ENCODE measurements around the gene LEMD2. TPM values are rescaled to one million over a fixed set of nuclear protein-coding genes. Genes with fewer than 3 reads are reported as not detected.
A peak's percentile ranks its signal among the peaks of the same experiment; 100 is the strongest.

LEMD2 gene
- total RNA-seq, 1 donor from 2014 or later = 51.9 TPM

DNA sequence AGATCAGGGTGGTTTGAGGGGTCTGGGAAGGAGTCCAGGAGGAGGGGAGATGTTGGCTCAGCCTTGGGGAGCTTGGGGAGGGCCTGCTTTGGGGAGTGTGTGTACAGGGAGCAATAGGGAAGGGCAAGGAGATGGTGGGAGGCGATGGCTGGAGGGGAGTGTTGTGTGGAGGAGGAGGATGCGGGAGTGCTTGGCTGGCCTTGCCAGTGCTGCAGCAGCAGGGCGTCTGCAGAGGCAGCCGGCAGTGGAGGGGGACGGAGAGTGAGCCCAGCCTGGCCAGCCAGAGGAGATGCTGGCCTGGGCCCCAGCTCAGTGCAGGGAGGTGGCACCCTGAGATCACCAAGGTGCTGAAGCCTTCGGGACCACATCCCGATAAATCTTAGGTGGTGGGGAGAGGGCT lies 46.1 kb downstream of the LEMD2 start:
- DNase-seq (ENCODE audit: low read depth) = no peak

DNA sequence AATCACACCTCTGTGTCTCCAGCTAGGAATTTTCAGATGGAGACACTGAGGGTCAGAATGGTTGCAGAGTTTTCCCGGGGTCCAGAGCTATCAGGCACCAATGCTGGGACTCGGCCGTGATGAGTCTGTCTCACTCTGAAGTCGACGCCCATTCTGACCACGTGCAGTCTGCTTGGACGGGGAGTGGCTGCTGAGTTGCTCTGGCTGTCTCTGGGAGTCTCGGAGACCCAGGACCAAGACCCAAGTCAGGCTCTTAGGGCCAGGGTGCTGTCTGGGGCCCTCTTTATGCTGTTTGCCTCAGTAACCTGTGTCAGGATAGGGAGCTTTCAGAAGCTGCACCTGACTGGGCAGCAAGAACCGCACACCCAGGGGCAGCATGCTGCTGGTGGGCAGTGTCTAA lies 46.8 kb downstream of the LEMD2 start:
- peak; percentile 49 for DNase-seq (ENCODE audit: low read depth)

DNA sequence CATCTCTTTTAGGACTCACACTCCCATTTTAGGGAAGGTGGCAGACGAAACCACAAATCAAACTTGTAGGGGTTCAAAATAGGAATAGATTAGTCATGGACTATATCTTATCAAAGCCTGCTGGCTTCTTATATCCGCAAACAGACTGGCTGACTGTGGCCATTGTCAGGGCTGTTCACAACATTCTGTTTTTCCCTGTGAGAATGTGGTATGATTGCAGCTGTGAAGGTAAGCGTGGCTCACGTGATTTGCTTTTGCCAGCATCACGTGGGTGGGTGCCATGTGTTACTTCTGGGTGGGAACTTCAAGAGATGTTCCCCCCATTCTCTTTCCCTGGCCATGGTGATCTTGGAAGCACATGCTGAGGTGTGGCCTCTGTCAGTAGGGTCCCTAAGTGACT lies 48.1 kb downstream of the LEMD2 start:
- DNase-seq (ENCODE audit: low read depth) = no peak

DNA sequence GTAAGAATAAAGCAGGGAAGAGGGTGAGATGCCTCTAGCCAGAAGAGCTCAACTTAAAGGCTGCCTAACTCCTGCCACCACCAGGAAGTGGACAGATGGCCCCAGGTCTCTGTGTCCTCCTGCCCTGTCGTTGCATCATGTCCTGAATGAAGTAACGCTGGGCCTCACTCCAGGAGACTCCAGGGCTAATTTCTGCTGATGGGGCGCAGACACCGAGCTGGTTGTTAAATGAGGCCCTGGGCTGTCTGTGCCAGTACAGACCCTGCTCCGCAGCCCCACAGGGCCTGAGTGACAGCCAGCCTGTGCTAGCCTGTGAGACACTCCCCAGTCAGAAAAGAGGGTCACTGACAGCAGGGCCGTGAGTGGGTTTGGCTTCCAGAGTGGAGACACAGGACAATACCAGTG lies 48.7 kb downstream of the LEMD2 start:
- peak; percentile 38 for DNase-seq (ENCODE audit: low read depth)

DNA sequence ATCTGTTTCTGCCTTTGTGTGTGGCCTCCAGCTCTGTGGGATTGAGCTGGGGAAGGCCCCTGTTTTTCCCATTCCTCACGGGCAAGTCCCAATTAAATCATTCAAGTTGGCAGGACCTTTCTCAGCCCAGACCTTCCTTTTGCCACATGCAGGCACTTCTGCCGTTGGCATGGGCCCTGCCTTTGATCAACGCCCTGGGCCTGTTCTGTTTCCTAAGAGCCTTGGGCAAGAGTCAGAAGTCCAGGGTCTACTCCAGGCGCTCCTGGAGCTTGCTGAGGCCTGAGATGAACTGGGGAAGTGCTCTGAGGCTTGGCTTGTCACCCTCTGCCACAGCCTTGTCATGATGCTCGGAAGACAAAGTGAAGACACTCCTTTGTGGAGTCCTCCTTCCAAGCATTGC lies 49.4 kb downstream of the LEMD2 start:
- DNase-seq (ENCODE audit: low read depth) = no peak

DNA sequence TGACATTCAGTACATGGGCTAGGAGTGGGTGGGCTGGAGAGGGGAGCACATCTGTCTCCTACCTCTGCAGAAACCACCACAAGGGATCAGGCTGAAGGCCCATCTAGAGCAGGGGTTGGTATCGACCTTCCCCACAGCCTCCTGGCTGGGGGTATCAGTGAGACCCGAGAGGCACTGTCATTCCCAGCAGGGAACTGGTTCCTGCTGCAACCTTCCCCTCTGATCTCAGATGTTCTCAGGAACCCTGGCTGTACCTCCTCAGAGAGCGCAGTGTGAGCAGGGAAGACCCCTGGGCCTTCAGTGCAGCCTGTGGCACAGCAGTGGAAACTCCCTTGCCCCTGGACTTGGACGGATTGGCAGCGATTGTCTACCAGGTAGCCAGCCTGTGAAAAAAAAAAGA lies 50.1 kb downstream of the LEMD2 start:
- no peak for DNase-seq (ENCODE audit: low read depth)

DNA sequence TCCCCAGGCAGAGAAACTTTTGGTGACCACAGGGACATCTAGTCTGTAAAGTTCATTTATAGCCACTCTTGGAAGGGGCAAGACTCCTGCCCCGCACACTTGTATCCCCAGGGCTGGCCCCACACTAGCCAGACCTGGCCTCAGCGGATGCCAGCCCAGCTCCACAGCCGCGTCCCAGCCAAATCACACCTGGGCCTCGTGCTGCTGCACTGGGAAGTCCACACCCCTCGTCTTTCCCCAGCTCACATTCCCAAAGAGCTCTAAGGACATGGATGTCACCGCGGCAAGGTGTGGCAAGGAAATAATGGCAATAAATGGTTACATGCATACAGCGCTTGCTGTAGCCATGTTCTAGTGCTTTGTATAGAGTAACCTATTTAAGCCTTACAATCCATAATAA lies 50.8 kb downstream of the LEMD2 start:
- DNase-seq (ENCODE audit: low read depth) = no peak

DNA sequence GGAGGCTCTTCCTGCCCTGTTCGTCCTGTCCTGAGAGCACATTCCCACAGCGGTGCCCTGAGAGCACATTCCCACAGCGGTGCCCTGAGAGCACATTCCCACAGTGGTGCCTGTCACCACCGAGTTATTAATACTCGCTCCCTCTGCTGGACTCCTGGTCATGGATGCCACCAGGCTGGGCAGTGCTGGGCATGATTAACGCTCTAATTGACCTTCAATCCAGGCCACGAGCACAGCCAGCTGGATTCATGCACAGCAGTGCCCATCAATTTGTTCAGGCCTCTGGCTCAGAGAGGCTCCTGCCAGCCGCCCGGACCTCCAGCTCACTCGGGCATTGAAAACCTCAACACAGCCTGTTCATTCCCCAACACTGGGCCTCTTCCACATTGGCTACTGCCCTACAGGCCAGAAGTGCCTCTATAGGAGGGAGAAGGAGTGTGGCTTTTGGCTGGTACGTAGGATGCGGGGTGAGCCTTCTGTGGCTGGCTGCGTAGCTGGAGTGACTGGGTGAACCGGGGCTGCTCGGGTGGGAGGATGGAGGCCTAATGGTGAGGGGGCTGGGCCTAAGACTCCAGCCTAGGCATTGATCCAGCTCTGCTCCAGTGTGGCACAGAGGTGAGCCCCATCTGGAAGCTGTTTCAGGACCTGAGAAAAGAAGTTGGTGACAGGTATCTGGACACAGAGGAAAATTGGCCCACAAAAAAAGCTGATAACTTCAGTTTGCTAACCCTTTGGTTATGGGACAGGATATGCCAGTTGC lies 51.5 kb downstream of the LEMD2 start:
- DNase-seq (ENCODE audit: low read depth) = peak; percentile 92

DNA sequence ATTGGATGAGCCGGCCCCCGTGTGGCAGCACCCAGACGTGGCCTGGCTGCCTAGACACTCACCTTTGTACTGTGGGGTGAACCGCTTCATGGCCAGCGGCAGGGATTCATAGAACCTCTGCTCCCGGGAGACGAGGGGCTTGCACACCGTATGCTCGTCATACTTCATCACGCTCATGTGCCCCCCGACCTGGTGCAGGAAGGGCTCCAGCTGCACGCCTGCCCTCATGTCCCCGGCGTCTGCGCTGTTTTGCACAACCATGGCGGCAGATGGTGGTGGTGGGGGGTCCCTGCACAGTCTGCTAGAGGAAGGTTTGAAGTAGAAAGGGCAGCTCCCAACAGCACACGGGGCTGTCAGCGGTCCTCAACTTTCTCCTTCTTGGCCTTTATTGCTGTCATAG lies 53.7 kb downstream of the LEMD2 start:
- DNase-seq (ENCODE audit: low read depth) = no peak

DNA sequence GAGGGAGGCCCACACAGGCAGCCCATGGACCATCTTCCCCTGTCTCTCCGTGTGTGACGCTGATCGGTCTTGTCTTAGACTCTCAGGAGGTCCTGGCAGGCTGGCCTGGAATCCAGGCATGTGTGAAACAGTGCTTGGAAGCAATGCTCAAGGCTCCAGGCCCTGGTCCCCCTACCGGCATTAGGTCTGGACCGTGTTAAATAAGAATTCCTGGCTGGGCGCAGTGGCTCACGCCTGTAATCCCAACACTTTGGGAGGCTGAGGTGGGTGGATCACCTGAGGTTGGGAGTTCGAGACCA lies 55.3 kb downstream of the LEMD2 start:
- DNase-seq (ENCODE audit: low read depth) = no peak

DNA sequence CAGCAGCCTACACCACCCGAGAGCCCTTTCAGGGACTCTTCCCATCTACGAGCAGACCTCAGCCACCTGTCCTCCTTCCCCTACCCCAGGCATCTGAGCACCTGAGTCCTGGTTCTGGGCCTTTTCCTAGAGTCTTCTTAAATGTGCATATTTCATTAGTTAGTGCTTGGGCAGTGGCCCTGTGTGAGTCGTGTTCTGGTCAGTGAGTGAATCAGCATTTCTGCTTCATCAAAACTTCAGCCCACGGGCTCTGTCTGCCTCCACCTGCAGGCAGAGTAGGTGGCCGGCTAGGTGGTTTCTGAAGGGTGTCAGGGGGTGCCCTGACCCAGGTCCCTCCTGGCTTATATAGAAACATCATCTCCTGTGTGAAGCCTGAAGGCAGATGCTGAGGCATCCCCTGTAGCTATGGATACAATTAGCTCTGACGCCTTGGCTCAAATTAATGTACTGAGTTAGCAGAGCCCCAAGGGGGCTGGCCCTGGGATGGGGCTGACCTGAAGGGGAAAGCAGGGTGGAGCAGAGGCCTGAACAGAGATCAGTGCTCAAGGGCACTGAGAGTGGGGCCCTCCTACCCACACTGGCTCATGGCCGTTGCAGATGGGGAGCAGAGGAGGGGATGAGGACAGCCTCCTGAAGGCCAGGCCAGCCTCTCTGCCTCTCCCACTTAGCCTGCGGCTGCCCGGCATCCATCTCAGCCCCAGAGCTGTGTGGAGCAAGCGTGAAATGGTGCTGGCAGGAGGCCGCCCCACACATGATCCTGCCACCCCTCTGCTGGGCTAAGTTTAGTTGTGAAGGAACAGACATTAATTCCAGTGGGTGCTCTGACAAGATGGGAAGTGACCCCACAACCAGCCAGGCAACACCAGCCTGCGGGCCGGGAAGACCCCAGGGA lies 55.9 kb downstream of the LEMD2 start:
- no peak for DNase-seq (ENCODE audit: low read depth)

DNA sequence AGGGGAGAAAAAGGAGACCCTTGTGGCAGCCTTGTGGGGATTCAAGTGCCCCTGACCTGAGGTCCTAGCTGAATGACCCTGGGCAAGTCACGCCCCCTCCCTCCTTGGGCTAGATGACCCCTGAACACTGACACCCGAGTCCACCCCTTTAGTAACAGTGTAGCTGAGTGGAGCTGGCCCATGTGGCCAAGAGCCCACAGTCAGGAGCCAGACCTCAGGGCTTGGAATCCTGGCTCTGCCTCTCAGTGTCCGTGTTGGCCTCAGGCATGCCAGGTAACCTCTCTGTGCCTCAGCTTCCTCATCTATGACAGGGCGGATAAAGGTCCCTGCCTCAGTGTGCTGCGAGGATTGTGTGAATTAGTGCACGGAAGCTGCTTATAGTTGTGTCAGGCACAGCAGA lies 56.5 kb downstream of the LEMD2 start:
- no peak for DNase-seq (ENCODE audit: low read depth)

DNA sequence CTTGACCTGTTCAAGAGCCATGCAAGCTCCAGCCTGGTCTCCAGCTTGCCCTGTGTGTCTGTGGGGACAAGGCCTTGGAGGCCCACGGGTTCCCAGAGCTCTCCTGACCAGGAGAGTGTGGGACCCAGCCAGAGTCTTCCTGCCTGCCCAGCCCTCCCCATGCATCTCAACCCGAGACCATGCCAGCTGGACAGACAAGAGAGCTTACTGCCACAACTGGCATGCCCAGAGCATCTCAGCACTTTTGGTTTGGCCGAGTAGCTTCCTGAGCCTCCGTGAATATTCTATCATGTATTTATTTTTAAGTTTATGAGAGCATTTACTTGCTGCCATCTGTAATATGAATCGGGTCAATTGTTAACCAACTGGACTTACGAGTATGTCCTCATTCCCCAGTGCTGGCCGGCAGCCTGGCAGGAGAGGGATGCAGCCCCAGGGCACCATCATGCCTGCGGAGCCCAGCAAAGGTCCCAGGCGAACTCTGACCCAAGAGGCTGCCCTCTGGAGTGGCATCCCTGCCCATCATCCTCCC lies 57.1 kb downstream of the LEMD2 start:
- peak; percentile 83 for DNase-seq (ENCODE audit: low read depth)

DNA sequence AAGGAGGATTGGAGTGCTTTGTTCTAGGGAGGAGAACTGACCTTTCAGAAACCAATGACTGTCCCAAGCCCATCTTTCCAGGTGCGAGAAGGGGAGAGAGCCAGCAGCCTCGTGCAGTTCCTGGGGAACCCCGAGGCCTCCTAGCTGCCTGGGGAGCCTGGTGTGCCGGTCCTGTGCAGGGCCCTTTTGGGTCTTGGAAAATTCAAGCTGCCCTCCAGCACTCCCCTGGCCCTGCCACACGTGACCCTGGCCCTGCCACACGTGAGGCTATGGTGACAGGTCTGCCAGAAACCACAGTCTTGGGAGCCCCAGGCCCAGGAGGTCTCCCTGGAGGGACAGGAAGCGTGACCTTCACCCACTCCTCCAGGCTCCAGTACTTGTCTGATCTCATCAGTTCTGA lies 57.9 kb downstream of the LEMD2 start:
- DNase-seq (ENCODE audit: low read depth) = no peak

DNA sequence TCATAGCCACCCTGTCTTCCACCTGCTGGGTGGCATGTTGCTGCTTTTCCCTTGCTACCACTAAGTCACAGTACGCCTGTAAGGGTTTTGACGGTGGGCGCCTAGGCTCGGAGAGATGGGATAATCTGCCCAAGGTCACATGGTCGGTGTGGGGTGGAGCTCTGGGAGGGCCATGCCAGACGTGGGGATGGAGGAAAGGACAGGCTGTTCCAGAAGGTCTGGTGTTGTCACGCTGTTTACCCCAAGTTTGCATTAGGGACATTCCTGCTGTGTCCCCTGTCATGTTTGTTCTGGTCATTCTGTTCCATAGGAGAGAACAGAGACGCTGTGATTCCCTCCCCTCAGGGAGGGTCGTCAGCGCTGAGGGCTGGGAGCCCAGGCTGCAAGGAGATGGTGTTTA lies 58.3 kb downstream of the LEMD2 start:
- no peak for DNase-seq (ENCODE audit: low read depth)

DNA sequence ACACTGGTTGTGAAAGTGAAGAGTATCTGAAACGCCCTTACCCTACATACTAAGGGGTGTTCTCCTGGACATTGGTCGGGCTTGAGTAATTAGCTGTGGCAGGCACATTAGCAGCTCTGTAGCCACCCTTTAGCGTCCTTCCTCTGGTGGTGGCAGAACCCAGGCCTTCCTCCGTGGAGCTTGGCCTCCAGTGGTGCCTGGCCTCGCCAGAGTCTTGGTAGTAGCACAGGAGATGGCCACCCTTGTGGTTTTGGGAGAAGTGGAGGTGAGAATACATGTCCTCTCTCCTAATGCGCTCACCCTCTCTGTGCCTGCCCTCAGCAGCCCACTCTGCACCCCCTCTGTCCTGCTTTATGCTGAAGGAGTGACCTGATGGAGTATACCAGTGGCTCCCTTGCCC lies 59.9 kb downstream of the LEMD2 start:
- DNase-seq (ENCODE audit: low read depth) = no peak

DNA sequence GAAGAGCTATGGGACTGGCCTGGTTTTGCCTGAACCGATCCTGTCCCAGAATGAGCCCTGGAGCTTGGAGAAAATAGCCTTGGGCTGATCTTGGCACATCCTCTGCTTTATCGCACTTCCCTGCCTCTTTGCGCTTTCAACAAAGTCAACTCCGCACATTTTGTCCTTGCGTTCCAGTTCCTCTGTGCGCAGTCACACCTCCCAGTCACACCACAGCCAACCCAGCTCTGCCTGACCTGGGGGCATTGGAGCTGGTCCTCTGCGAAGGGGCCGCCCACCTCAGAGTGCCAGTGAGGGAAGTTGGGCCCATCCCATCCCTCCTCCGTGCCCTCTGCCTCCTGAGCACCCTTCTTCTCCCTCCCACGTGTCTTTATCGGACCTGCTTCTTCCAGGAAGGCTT lies 60.5 kb downstream of the LEMD2 start:
- no peak for DNase-seq (ENCODE audit: low read depth)

DNA sequence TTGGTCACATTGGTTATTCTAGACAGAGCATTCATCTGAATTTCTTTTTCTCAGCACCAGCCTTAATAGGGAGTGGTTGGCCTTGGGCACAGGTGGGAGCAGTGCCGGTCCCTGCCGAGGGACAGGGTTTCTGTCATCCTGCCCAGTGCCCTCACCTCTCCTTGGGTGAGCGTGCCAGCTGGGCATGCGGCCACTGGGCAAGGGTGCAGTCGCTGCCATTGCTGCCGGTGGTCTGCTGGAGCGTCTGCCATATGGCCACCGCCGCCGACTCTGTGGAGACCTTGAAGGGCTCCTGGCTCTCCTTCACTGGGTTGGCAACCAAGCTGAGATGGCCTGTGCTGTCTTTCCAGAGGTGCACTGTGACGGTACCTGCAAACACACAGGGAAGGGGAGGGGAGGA lies 61.0 kb downstream of the LEMD2 start:
- DNase-seq (ENCODE audit: low read depth) = no peak

DNA sequence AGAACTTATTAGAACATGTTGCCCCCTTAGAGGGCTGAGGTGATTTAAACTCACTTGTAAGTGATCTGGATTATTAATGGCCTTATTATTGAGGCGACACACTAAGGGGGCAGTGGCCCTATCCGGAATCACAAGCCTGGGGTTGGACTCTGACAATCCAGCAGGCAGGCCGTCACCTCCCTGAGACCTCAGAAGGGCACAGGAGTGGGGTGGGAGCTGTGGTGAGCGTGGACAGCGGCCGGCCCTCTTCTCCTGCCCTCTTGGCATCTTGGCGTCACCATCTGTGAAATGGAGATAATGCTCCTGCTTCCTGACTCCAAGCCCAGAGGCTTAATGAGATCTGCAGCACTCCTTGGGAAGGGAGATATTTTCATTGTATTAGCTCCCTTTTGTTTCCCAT lies 61.8 kb downstream of the LEMD2 start:
- DNase-seq (ENCODE audit: low read depth) = no peak

DNA sequence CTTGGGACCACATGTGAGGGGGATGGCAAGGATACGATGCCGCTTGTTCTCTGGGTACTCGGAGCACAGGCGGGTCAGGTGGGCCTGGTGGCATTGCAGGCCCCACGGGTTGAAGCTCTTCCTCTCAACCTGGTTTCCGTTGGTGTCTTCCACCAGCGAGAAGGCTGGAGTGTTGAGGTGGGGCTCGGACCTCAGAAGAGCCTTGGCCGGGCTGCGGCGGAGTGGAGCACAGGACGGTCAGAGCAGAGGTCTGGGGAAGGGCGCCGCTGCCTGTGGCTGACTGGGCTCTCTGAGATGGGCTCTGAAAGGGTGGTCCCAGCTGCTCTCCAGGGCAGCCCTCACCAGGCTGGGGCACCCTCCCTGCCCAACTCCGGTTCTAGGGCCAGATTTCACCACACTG lies 62.2 kb downstream of the LEMD2 start:
- DNase-seq (ENCODE audit: low read depth) = no peak

DNA sequence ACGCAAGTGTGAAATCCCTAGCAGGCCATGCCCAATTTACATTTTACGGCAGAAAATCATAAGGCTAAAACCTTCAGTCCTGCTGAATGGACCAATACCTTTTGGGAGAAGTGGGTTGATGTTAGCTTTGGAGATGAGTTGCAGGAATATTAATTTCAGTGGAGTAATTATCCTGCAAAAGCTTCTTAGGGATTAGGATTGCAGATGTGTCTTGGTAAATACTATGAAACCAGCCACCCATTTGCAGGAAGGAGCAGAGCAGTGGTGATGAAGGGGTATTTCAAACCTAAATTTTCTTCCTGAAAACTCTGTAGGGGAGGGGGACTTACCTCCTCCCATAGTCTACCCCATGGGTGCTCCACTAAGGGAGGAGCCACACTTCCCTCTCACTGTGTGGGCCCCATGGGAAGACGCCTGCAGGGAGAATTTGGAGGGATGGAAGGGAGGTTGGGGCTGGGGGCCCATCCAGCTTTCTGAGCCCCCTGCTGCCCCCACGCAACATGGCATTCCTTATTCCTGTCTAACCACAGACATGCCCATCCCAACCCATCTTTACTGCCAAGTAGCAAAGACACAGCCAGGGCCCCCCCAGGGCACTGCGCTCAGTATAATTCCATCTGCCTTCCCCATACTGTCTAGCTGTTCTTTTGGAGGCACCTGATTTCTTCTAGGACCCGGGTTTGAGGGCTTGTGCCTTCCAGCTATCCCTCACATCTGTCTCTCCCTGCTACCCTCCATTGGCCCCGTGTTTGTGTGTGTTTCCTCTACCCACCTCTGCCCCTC lies 62.8 kb downstream of the LEMD2 start:
- no peak for DNase-seq (ENCODE audit: low read depth)

DNA sequence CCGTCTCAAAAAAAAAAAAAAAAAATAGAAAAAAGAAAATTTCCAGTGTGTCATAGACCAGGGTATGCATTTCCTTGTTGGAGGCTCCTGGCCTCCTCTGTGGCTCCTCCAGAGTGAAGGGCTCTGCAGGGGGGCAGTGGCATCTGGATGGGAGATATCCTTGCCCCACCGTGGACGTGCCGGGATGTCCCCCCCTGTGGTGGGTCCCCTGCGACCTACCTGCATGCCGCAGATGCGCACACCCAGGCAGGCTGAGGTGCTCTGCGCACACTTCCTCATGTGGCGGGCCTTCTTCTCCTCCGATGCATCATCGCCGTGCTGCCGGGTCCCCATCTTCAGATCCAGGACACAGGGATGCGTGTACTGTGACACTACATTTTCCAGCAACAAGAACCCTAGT lies 63.7 kb downstream of the LEMD2 start:
- DNase-seq (ENCODE audit: low read depth) = no peak

All from myocyte (in vitro differentiated cells).